Measurements from ENCODE around the gene CADPS.

DNA sequence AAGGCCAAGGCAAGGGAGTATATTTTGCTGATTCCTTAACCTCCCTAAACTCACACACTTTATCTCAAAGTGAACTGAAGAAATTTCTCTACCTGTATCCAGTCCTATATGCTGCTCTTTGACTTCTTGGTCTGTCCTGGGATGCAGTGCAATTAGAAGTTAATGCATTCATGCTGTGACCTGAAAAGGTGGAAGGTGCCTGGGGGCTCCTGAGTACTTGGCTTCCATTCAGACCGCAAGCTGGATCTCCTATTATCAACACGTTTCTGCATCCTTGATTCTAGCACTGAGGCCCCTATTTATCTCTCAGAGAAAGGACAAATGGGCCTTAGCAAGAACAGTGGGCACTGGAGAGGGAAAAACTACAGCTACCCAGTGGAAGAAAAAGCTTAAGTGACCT lies 17.7 kb upstream of the CADPS start:
- TF ChIP-seq, protein P1, sequence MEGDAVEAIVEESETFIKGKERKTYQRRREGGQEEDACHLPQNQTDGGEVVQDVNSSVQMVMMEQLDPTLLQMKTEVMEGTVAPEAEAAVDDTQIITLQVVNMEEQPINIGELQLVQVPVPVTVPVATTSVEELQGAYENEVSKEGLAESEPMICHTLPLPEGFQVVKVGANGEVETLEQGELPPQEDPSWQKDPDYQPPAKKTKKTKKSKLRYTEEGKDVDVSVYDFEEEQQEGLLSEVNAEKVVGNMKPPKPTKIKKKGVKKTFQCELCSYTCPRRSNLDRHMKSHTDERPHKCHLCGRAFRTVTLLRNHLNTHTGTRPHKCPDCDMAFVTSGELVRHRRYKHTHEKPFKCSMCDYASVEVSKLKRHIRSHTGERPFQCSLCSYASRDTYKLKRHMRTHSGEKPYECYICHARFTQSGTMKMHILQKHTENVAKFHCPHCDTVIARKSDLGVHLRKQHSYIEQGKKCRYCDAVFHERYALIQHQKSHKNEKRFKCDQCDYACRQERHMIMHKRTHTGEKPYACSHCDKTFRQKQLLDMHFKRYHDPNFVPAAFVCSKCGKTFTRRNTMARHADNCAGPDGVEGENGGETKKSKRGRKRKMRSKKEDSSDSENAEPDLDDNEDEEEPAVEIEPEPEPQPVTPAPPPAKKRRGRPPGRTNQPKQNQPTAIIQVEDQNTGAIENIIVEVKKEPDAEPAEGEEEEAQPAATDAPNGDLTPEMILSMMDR (conservative IDR thresholded peaks at IDR 0.05 in 1 of 2, IDR thresholded peaks at IDR 0.05 in 1 of 2; ENCODE audit: extremely low read depth in 1 of 2, insufficient read depth in 1 of 2, low read depth in 1 of 2, low read length in 2 of 2): no peak
- no peak for TF ChIP-seq EZH2 (IDR thresholded peaks at IDR 0.05; ENCODE audit: borderline replicate concordance, low read length)

All from mammary epithelial cell (primary cell).